Measurements from ENCODE around the gene PTPRU. TPM values are rescaled to one million over a fixed set of nuclear protein-coding genes. Genes with fewer than 3 reads are reported as not detected.

The PTPRU gene
- total and polyA plus RNA-seq, 2 of the 8 experiments (the other 6 are each of a cell fraction or from before 2014, with no cell fraction given) = 33.8 to 41.8 TPM

DNA sequence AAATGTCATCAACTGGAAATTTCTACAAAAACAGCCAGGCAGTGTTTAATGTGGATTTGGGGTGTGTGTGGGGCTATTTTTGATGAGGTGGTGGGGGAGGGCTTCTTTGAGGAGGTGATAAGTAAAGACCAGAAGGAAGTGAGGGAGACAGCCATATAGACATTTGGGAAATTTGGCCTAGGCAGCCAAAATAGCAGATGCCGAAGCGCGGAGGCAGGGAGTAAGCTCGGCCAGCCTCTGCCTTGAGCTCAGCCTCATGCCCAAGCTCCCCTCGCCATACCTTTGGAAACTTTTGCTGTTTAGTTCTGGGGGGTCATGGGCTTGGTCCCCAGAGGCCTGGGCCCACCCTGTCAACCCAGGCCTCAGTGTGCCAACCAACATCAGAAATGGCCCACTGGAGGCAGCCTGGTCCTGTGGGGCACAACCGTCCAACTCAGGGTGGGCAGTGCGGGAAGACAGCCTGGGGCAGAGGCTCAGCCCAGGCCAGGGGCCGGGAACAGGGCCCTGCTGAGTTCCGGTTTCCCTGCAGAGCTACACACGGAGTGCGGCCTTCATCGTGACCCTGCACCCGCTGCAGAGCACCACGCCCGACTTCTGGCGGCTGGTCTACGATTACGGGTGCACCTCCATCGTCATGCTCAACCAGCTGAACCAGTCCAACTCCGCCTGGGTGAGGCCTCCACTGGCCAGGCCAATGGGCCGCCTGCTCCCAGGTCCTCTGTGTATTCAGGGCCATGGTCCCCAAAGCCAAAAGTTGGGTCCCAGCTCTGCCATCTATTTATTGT, 84.0 kb downstream of the PTPRU start:
- H2AFZ ChIP-seq (ENCODE audit: low read length) = no peak overlapping the region
- H3K23ac ChIP-seq (ENCODE audit: insufficient read length) = no peak overlapping the region
- H3K4ac ChIP-seq (replicated peaks; ENCODE audit: insufficient read length, low read depth, low read length) = no peak overlapping the region
- no peak overlapping the region for H3K9ac ChIP-seq (replicated peaks in 1 of 4; ENCODE audit: extremely low read depth in 1 of 4, low read depth in 3 of 4, low read length in 3 of 4)
- H3K27me3 ChIP-seq (replicated peaks in 1 of 4; ENCODE audit: control insufficient read depth in 3 of 4, extremely low read depth in 1 of 4, insufficient read depth in 3 of 4, low read length in 3 of 4) = no peaks in the 10 kb centered on the region
- no peak overlapping the region for H2BK120ac ChIP-seq (replicated peaks; ENCODE audit: low read depth, low read length)
- peaks cover 1% of the 10 kb centered on the region; the same call in 1 of the 2 replicates for H3K23me2 ChIP-seq (ENCODE audit: low read depth, low read length)
- no peak overlapping the region for H4K91ac ChIP-seq (replicated peaks; ENCODE audit: insufficient read length, low read length)
- CTCF ChIA-PET (ENCODE audit: partially characterized antibody) = interaction anchor here (1.0 to 5.4 kb wide), 6 partner anchors 9 to 80 kb away, joined by 3 to 21 read pairs (median 4); no protein-coding TSS in a partner anchor
- no peaks in the 10 kb centered on the region for H3K79me2 ChIP-seq (ENCODE audit: control insufficient read depth in 1 of 2, insufficient read depth in 2 of 2, low read length in 2 of 2)
- H4K5ac ChIP-seq (ENCODE audit: insufficient read length, low read depth, low read length) = no peak overlapping the region
- TF ChIP-seq SP2 (IDR thresholded peaks at IDR 0.05; ENCODE audit: low read length) = no peak
- no peak for TF ChIP-seq SP1 (IDR thresholded peaks at IDR 0.05; ENCODE audit: low read depth, low read length)
- no peak for TF ChIP-seq KDM4A (IDR thresholded peaks at IDR 0.05; ENCODE audit: low read depth, low read length, severe bottlenecking)
- no peak for TF ChIP-seq CBX5 (IDR thresholded peaks at IDR 0.05; ENCODE audit: low read depth, low read length)
- no peaks in the 10 kb centered on the region for H3K79me1 ChIP-seq (ENCODE audit: low read depth, low read length)
- no peak overlapping the region for H2BK5ac ChIP-seq (ENCODE audit: low read depth, low read length)
- no peak overlapping the region for H3K14ac ChIP-seq (ENCODE audit: insufficient read length)
- no peak overlapping the region for H2BK20ac ChIP-seq (ENCODE audit: low read length)
- no peak overlapping the region for H2BK15ac ChIP-seq (ENCODE audit: low read length)
- no peak overlapping the region for H2AK5ac ChIP-seq (ENCODE audit: low read depth, low read length)
- no peak overlapping the region for H3K4me3 ChIP-seq (ENCODE audit: extremely low read depth in 1 of 4, insufficient read depth in 2 of 4, low read depth in 3 of 4, low read length in 4 of 4)
- DNase-seq (ENCODE audit: low read depth in 1 of 2, low spot score in 2 of 2) = no peak
- peaks cover 0 to 5% of the 10 kb centered on the region in 2 experiments for H4K20me1 ChIP-seq (replicated peaks in 1 of 2; ENCODE audit: control insufficient read depth in 1 of 2, insufficient read depth in 2 of 2, low read length in 2 of 2)
- 93% methylated on average over 21 of the region's 21 CpGs; no CpG with 5 or more reads in 1 of the 2 experiments for WGBS, 2 experiments (ENCODE audit: extremely low coverage in 1 of 2, insufficient coverage in 1 of 2, insufficient read length in 1 of 2, insufficient replicate concordance in 2 of 2, low coverage in 1 of 2, low lambda C conversion rate in 2 of 2, missing lambda C conversion rate in 1 of 2)
- no peak overlapping the region for H3K4me2 ChIP-seq (ENCODE audit: insufficient read depth in 1 of 2, low read depth in 2 of 2, low read length in 2 of 2)
- H3K27ac ChIP-seq (ENCODE audit: low read depth, low read length) = no peak overlapping the region
- H3K36me3 ChIP-seq (ENCODE audit: control insufficient read depth in 2 of 4, insufficient read depth in 4 of 4, low read length in 3 of 4) = peaks cover 0 to 10% (median 5%) of the 10 kb centered on the region in 4 experiments; a peak in 6 of 8 replicates
- no peak overlapping the region for H3K18ac ChIP-seq (ENCODE audit: extremely low read depth, low read length)
- peaks cover 1 to 8% (median 4%) of the 10 kb centered on the region in 4 experiments for H3K4me1 ChIP-seq (replicated peaks in 1 of 4; ENCODE audit: control insufficient read depth in 3 of 4, insufficient read depth in 4 of 4, low read length in 3 of 4)
- POLR2A ChIA-PET (ENCODE audit: partially characterized antibody) = no interaction called here
- H2BK12ac ChIP-seq (ENCODE audit: low read depth, low read length) = no peak overlapping the region
- no peaks in the 10 kb centered on the region for H3K9me3 ChIP-seq (ENCODE audit: insufficient read depth in 2 of 2, low read depth in 1 of 2, low read length in 1 of 2)
- H3K56ac ChIP-seq (replicated peaks; ENCODE audit: insufficient read length, low read depth, low read length) = no peak overlapping the region
- FAIRE-seq = no peak
- H4K8ac ChIP-seq (ENCODE audit: extremely low read depth, insufficient read depth, low read length) = peak overlapping the region; percentile 2; the same call in 1 of the 2 replicates

All from H1 (cell line).